ENCODE results near the gene MSL2.
"Not testable (repeated sequence)": the region's sequence is repeated elsewhere in the genome, so short reads cannot be mapped to it uniquely, and the experiment has no call there.

Gene MSL2

GRCh38 chr3:136192831-136193230, 3.3 kb downstream of the MSL2 start:
- DNase-seq (ENCODE audit: low read depth) = no peak

GRCh38 chr3:136192195-136192594, 3.9 kb downstream of the MSL2 start:
- not testable (repeated sequence) for DNase-seq (ENCODE audit: low read depth)

GRCh38 chr3:136189859-136190617, 6.1 kb downstream of the MSL2 start:
- DNase-seq (ENCODE audit: low read depth) = no peak

GRCh38 chr3:136189043-136189442, 7.1 kb downstream of the MSL2 start:
- DNase-seq (ENCODE audit: low read depth) = no peak

- no peak for DNase-seq (ENCODE audit: low read depth)
Measured at GRCh38 chr3:136187868-136188267, 8.3 kb downstream of the MSL2 start.

- no peak for DNase-seq (ENCODE audit: low read depth)
Measured at GRCh38 chr3:136186846-136187245, 9.3 kb downstream of the MSL2 start.

GRCh38 chr3:136186344-136186743, 9.8 kb downstream of the MSL2 start:
- DNase-seq (ENCODE audit: low read depth) = no peak

GRCh38 chr3:136184703-136185102, 11.4 kb downstream of the MSL2 start:
- no peak for DNase-seq (ENCODE audit: low read depth)

- no peak for DNase-seq (ENCODE audit: low read depth)
Measured at GRCh38 chr3:136181741-136182140, 14.4 kb downstream of the MSL2 start.

GRCh38 chr3:136177876-136178275, 18.3 kb downstream of the MSL2 start:
- DNase-seq (ENCODE audit: low read depth) = no peak

- no peak for DNase-seq (ENCODE audit: low read depth)
Measured at GRCh38 chr3:136173939-136174490, 22.1 kb downstream of the MSL2 start.

GRCh38 chr3:136171097-136171542, 25.0 kb downstream of the MSL2 start:
- no peak for DNase-seq (ENCODE audit: low read depth)

- DNase-seq (ENCODE audit: low read depth) = not testable (repeated sequence)
Measured at GRCh38 chr3:136168236-136168635, 27.9 kb downstream of the MSL2 start.

- no peak for DNase-seq (ENCODE audit: low read depth)
Measured at GRCh38 chr3:136166507-136166906, 29.6 kb downstream of the MSL2 start.

- not testable (repeated sequence) for DNase-seq (ENCODE audit: low read depth)
Measured at GRCh38 chr3:136163607-136164006, 32.5 kb downstream of the MSL2 start.

- no peak for DNase-seq (ENCODE audit: low read depth)
Measured at GRCh38 chr3:136162322-136162721, 33.8 kb downstream of the MSL2 start.

- no peak for DNase-seq (ENCODE audit: low read depth)
Measured at GRCh38 chr3:136161516-136161915, 34.6 kb downstream of the MSL2 start.

GRCh38 chr3:136152963-136153362, 43.2 kb downstream of the MSL2 start:
- DNase-seq (ENCODE audit: low read depth) = no peak

GRCh38 chr3:136152176-136152843, 43.8 kb downstream of the MSL2 start:
- no peak for DNase-seq (ENCODE audit: low read depth)

- no peak for DNase-seq (ENCODE audit: low read depth)
Measured at GRCh38 chr3:136151219-136151618, 44.9 kb downstream of the MSL2 start.

GRCh38 chr3:136149667-136150066, 46.5 kb downstream of the MSL2 start:
- DNase-seq (ENCODE audit: low read depth) = no peak

- DNase-seq (ENCODE audit: low read depth) = no peak
Measured at GRCh38 chr3:136146981-136147729, 49.0 kb downstream of the MSL2 start.

GRCh38 chr3:136144397-136144796, 51.7 kb downstream of the MSL2 start:
- DNase-seq (ENCODE audit: low read depth) = not testable (repeated sequence)

Data from GM04503 (cell line).